GM19324 (cell line): ENCODE results near the gene LYPD6B.

Experiments
- ATAC-seq: cut with Tn5 transposase; IDR thresholded peaks from one replicate; pipeline ENCODE4 v1.9.1; 2021; ENCODE audit warnings: mild to moderate bottlenecking, moderate library complexity; ENCODE audit not compliant: unreplicated experiment, low FRiP score

Gene LYPD6B, protein sequence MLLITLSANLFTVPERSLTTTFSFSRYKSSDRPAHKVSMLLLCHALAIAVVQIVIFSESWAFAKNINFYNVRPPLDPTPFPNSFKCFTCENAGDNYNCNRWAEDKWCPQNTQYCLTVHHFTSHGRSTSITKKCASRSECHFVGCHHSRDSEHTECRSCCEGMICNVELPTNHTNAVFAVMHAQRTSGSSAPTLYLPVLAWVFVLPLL

DNA sequence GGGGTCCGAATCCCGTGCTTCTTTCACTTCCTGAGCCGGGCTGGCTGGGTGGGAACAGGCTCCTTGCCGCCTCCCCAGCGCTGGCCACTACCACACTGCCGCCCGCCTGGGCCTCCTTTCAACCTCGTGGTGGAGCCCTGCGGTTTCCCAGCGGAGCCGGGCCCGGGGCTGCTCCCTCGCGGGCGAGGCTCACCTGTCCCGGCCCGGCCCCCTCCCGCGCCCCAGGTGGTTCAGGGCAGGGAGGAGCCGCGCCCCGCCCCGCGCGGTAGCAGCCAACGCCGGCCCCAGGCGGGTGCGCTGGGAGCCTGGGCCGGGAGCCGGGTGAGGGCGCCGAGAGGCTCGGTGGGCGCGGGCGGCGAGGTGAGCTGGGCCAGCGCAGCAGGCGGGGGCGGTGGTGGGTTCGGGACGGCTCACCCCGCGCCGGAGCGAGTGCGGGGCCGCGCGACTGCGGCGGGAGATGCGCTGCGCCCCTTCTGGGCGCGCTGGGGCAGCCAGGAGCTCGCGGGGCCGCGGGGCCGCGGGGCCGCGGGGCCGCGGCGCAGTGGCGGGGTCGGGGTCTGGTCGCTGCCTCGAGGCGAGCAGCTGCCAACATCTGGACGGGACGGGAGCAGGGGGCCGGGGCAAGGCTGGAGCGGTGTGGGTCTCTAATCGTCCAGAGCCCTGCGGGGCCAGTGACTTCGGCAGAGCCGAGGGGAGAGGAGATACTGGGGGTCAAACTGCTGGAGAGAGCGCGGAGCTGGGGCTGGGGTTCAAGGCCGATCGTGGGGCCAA is at the start of gene LYPD6B:
Gene LYPD6B, plus strand, starts transcription at position 258 of the 771 bp plus-strand sequence. CDS start 92,250 bp downstream, outside the sequence.
- peak; percentile 67 for ATAC-seq

DNA sequence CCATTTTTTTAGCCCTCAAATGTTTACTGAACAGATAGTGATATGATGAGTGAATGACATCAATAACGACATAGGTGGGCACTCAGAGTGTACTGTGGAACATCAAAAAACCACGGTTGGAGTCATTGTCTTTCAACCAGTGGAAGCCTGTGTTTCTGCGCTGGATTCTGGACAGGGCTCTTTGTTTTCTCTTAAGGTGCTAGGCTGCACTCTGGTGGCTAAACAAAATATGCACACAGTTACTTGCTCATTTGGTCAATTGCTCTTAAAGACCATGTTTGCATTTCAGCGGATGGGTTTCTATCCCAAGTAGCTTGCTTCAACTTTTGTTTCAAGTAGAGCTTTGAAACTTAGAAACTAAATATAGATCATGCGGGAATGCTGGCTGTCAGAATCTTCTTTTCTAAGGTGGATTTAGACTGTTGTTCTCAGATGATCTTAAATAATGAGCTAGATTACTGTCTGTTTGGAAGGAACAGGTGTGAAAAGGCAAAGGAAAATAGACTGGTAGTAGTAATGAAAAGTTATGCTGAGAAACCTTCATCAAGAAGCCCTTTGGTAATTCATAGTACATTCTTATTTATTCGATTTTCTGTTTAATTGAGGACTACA is 48.5 kb upstream of the LYPD6B start:
- peak; percentile 82 for ATAC-seq

DNA sequence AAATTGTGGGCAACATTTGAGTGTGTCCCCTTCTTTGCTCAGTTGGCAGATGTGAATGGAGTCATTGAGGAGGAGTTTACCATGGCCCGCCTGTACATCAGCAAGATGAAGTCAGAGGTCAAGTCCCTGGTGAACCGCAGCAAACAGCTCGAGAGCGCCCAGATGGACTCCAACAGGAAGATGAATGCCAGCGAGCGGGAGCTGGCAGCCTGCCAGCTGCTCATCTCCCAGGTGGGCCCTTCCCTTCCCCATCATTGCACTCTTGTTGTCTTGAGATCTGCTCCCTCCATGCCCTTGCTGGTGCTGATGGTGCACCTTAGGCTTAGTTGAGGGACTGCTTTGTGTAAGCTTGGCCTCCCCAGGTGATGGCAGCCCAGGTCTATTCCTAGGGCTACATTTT is 47.5 kb upstream of the LYPD6B start:
- no peak for ATAC-seq

DNA sequence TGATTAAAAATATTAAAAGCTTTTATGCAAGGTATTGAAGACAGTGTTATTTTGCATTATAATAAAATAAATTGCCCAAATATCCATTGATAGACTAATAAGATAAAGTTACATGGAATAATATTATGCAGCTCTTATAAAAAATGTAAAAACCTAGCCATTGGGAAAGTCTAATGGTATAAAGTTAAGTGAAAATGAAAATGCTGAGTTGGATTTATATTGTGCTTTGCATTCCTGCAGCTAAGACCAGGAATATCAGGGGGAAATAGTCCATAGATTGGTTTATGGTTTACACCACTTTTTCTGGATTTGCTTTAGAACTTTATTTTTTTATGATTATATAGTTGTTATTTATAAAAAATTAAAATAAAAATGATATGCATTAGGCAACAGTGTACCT is 46.1 kb upstream of the LYPD6B start:
- ATAC-seq: no peak

DNA sequence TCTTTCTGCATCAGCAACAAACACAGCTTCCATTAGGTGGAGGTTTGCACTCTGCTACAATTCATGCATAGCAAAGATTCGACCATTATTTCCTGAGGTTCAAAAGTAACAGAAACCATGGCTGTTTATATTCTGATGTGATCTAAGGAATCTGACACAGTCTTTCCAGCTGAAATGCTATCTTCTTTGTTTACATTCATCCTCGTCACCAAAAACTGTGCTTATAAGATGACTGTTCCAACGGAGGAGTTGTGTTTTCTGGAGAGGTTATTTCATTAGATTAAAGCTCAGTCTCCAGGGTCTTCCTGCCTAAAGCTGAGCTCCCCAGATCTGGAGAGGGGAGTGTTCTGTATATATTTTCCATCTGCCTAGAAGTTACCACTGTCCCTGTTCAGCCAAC is 45.1 kb upstream of the LYPD6B start:
- ATAC-seq: no peak

DNA sequence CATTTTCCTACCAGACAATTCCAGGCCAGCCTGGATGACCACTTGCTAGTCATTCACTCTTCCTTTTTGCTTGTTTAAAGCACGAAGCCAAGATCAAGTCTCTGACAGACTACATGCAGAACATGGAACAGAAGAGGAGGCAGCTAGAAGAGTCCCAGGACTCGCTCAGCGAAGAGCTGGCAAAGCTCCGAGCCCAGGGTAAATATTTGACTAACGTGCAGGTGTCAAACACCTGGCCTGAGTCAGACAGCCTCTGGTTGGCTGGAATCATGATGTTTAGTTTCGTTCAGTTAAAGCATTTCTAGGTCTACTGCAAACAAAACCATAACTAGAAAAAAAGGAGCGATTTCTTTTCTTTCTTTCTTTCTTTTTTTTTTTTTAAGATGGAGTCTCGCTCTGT is 44.2 kb upstream of the LYPD6B start:
- no peak for ATAC-seq

DNA sequence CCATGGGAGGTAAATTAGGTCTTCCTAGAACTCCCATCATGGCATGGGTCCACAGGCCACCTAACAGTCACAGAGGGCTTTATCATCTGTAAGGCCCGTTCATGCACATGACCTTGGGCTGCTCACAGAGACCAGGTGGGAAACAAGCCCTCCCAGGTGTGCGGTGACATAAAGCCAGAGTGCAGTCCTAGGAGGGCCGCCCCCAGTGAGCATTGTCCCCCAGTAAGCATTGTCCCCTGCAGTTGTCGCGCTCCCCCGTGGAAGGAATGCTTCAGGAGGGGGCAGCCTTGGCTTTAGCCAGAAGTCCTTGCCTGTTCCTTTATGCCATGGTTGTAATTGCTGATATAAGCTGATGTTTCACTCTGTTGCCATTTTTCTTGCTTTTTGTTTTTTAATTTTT is 41.7 kb upstream of the LYPD6B start:
- ATAC-seq: no peak

DNA sequence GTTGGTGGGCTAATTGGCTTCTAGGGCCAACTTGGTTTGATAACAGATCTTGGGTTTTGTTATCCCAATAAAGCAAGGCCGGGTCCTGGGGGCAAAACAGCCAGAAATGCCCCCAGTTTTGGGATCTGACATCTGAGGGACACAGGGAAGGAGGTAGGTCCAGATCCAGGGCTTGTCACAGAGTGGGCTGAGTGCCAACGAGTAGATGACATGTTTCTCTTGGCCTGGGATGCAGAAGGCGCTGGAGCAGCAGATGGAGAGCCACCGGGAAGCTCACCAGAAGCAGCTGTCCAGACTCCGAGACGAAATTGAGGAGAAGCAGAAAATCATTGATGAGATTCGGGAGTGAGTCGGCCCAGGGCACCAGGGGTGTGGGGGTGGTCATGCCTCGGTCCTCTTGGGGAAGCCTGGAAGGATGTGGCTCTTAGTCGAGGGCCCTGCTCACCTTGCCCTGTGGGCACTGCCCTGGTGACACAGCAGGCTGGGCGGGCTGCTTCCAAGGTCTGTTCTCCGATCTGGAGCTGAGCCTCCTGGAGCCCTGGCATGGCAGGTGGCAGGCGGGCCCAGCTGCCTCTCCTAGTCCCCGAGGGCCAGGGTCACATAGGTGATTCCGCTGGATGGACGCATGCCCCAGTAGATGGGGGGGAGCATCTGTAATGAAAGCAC is 40.2 kb upstream of the LYPD6B start:
- ATAC-seq: no peak

DNA sequence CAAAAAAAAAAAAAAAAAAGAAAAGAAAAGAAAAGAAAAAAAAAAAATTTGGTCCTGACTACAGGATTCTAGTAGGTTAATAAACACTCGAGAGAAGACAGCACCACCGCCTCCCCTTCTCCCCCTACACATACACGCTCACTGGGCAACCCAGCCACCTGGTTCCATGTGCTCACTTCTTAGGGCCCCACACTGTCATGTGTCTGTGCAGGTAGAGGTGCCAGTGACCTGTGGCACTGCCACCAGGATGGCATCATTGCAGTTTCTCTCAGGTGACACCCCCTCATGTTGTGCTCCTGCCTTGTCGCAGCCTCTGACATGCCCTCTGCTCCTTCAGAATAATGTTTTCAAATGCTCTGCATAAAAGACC is 39.7 kb upstream of the LYPD6B start:
- ATAC-seq: no peak

DNA sequence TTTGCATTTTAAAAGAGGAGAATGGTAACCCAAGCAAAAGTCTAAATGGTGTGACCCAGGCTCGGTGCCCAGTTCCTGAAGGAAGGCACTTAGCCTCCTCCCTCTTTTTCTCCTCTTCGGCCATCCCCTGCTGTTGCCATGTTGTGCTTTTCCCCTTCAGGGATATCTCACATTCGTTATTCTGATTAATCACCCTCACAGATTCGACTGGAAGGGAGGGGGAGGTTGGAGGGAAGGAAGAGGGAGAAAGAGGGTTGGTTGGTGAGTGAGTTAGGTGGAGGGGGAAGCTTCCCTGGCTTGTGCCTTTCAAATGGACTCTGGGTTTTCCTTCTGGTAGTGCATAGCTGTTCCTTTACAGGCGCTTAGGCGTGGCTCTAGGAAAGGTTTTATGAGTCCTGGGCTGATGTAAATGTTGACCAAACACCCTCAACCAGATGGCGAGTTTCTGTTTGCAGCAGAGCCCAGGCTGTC is 39.0 kb upstream of the LYPD6B start:
- ATAC-seq: no peak

DNA sequence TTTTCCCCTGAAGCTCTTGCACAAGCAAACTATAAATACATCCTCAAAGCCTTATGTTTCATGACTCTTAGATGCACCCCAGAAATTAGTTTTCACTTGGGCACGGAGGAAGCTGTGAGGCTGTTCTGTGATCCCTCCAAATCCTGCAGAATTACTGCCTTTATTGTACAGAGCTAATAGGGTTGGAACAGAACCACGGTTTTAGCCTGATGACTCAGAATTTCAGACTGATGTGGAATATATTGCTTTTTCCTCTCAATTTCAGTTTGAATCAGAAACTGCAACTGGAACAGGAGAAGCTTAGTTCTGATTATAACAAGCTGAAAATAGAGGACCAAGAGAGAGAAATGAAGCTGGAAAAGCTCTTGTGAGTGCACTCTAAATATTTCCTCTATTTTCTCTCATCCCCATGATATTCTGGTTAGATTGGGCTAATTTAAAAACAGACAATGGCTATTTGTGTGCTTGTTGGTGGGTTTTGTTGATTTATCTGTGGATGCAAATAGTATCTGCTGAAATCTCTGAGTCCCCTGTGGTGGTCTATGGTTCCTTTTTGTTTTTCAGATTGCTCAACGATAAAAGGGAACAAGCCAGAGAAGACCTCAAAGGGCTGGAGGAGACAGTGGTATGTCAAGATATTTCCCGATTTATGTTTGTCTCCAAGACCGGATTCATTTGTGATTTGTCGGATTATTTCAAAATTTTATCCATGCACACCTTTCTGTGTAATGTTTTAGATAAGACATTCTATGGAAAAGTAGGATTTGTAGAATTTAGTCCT is 38.2 kb upstream of the LYPD6B start:
- no peak for ATAC-seq

DNA sequence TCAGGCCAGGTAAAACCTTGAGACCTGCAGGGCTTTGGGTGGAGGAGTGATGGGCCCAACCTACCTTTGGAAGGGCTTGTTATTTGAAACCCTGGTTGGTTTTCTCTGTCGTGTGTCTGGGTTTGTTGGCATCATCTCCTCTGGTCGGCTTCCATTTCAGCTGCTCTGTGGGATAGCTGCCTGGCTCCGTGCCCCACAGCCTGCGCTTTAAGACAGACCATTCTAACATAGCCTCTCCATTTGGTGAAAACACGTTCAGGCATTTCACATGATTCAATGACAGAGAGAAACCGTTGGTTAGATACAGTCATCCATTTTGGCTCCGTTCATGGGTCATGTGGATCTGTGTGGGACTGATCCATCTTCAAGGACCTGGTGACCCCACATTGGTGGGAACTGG is 37.0 kb upstream of the LYPD6B start:
- no peak for ATAC-seq

DNA sequence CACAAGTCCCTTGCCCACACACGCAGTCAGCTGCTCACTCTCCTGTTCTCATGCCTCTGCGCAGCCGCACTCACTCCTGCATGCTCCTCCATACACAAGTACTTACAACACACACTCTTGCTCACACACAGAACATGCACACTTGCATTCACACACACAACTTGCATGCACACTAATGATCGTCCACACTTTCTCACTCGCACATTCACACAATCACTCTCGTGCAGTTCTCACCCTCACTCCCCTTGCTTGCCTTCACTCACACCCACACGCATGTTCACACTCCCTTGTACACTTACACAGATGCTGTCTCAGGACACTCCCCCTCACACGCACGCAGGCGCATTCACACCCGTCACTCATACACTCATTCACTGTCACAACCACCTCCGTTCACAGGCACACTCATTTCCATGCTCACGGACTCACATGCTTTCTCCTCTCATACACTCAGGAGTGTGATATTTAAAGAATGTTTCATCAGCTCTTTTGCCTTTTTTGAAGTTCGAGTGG is 36.1 kb upstream of the LYPD6B start:
- ATAC-seq: no peak

DNA sequence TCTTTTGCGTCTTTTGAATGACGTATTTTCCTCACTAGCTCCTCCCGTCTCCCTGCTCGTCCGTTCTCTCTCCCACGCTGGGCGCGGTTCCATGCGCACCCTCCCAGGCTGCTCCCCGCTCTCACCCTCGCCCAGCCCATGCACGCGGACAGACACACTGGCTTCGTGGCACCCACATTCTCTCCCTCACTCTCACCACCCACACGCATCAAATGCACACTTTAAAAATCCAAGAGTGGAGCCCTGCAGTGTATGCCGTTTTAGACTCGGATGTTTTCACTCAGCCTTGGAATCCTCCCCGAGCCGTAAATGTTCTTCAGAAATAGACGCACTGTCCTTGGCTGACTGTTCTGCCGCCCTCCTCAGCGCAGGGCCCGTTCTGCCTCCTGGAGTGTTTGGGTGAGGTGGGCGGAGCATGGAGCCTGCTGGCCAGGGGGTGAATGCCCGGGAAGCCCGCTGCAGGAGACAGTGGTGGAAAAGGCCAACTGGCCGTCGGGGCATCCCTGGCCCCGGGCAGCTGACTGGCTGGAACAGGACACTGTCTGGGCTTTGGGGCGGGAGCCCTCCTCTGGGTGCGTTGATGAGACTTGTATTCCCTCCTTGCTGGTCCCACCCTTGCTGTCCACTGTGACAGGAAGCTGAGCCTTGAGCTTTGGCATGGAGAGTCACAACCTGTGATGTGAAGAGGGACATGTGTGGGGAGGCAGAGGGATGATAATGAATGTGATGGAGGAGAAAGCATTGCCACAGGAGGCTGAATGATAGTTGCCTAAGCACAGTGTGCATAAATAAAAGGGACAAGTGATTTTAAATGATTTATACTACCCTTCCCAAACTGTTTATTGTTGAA is 35.4 kb upstream of the LYPD6B start:
- ATAC-seq: no peak

DNA sequence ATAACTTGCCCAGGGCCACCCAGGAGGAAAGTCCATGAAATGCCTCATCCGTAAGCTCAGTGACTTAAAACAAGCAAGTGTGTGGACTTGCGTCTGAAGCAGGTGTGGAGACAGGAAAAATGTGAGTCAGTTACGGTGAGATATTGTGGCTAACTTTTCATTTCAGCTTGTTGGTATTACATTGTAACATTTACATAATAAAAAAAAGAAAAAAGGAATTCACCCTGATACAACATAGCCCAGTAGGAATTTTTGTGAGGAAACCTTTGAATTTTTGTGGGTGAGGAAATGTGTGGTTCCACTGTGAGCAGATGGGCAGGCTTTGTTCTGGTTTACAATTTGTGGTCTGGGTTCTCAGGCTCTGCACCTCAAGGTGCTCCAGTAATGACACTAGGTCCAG is 33.7 kb upstream of the LYPD6B start:
- no peak for ATAC-seq

DNA sequence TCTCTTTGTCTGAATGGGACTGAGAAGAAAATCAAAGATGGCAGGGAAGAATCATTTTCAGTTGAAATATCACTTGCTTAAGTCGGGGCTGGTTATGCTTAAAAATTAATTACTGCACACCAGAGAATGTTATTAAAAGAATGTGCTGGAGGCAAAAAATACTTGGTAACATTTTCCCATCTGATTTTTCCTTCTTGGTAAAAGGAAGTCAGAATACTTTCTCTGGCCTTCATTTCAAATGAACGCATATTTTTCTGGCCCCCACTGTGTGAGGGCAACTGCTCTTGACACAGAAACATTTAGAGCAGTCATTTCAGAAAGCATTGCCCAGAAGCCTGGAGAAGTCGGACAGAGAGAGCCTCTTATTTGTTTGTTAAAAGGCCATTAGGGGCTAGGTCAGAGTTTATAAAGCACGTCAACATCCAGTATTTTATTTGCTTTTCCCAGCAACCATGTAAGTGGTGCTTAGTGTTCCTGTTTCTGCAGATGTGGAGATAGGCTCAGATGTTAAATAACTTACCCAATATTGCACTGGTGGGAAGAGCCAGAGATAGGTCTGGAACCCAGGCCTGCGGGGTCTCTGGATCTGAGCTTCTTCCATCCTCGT is 32.9 kb upstream of the LYPD6B start:
- ATAC-seq: no peak

DNA sequence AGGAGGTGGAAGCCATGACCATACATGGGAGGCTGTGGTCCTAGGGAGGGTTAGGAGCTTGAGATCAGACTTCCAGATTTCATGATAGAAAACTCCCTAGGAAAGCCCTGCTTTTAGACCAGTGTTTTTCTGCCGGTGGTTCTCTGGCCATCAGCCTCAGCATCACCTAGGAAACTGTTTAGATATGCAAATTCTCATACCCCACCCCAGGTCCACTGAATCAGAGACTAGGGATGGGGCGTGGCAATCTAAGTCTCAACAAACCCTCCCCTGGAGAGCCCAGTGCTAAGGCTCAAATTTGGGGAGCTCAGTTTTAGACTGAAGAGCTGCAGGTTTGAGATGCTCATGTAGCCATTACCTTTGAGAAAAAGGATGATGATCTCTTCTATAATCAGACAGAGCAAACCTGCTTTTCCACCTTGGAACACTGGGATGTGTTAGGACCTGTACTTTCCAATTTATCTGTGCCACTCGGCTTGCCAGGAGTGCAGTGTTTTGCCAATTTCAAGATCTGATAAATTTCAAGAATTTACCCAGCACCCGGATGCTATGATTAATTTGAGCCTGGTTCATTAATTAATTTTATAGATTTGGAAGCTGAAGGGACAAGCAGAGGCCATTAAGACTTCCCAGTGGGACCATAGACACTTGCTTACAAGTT is 31.5 kb upstream of the LYPD6B start:
- ATAC-seq: no peak

DNA sequence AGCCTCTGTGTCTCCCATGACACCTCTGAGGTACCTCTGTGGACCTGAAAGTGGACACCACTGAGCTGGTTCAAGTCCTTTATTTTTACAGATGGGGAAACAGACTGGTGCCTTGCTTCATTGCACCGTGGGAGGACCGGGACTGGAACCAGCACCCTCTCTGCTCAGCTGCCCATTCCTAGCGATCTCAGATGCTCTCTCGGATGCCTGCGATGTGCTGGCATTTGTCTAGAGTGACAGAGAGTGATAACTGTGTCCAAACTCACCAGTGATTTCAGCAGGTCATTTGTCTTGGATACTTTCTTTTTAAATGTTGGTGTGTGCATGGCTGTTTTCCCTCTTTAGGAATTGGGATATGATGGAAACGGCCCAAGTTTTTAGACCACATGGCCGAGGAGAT is 30.1 kb upstream of the LYPD6B start:
- no peak for ATAC-seq
